A172 (cell line): ENCODE results near the gene HMSD. TPM values are rescaled to one million over a fixed set of nuclear protein-coding genes. Genes with fewer than 3 reads are reported as not detected.

Experiments
- DNase-seq: peaks from one replicate; pipeline ENCODE4 v3.0.0-alpha.2; 2015; ENCODE audit warnings: low spot score
- total RNA-seq: library from RNA; depleted of rRNA; stranded (reverse); fragments of >200 nt; shearing (Covaris generic); gene quantifications from 2 replicates; pipeline ENCODE4 v1.2.3, GENCODE V29; 2014

The HMSD gene
- total RNA-seq, 1 experiment from 2014 or later: 0.12 TPM

GRCh38 chr18:63956755-63957154, 7.7 kb downstream of the HMSD start:
- no peak for DNase-seq

GRCh38 chr18:63960891-63961290, 11.8 kb downstream of the HMSD start:
- DNase-seq: no peak

GRCh38 chr18:63961435-63961980, 12.4 kb downstream of the HMSD start:
- DNase-seq: no peak

- DNase-seq: no peak
These were observed 13.0 kb downstream of the HMSD start for GRCh38 chr18:63962137-63962536.

- DNase-seq: peak; percentile 43
These were observed 14.6 kb downstream of the HMSD start for GRCh38 chr18:63963615-63964256.

GRCh38 chr18:63964908-63965307, 15.8 kb downstream of the HMSD start:
- no peak for DNase-seq

GRCh38 chr18:63965716-63966330, 16.7 kb downstream of the HMSD start:
- no peak for DNase-seq

GRCh38 chr18:63969942-63970808, 21.1 kb downstream of the HMSD start, which contains the start of gene SERPINB8:
Gene SERPINB8, plus strand, starts transcription at chr18:63970081. Its CDS starts 8,228 bp downstream, at chr18:63978309.
- peak; percentile 84 for DNase-seq

GRCh38 chr18:63970809-63971205, 21.7 kb downstream of the HMSD start:
- DNase-seq: peak; percentile 26

- DNase-seq: no peak
These were observed 22.4 kb downstream of the HMSD start for GRCh38 chr18:63971320-63972001.

GRCh38 chr18:63972002-63972376, 22.9 kb downstream of the HMSD start:
- no peak for DNase-seq

- no peak for DNase-seq
These were observed 25.9 kb downstream of the HMSD start for GRCh38 chr18:63974991-63975390.

- no peak for DNase-seq
These were observed 26.5 kb downstream of the HMSD start for GRCh38 chr18:63975628-63976027.

GRCh38 chr18:63977040-63977439, 27.9 kb downstream of the HMSD start:
- DNase-seq: no peak

GRCh38 chr18:63979409-63979920, 30.4 kb downstream of the HMSD start:
- DNase-seq: peak; percentile 17

- no peak for DNase-seq
These were observed 30.9 kb downstream of the HMSD start for GRCh38 chr18:63980027-63980426.

- DNase-seq: no peak
These were observed 31.9 kb downstream of the HMSD start for GRCh38 chr18:63980896-63981460.

GRCh38 chr18:63981719-63982118, 32.6 kb downstream of the HMSD start:
- DNase-seq: no peak

GRCh38 chr18:63982361-63982760, 33.3 kb downstream of the HMSD start:
- no peak for DNase-seq

- no peak for DNase-seq
These were observed 37.8 kb downstream of the HMSD start for GRCh38 chr18:63986885-63987284.

GRCh38 chr18:63987743-63988142, 38.6 kb downstream of the HMSD start:
- DNase-seq: no peak
